GM12878 (cell line): Measurements from ENCODE around the gene INVS.

Experiments
- CHD2 ChIP-seq: IDR thresholded peaks from 2 replicates; pipeline ENCODE4 v1.6.1; 2011; ENCODE audit warnings: low read depth, low read length, improper control_type of control experiment, borderline replicate concordance
- CTCF ChIP-seq, 3 experiments: IDR thresholded peaks in 2 of 3; conservative IDR thresholded peaks in 1 of 3; 2 replicates each; pipeline ENCODE4 v1.5.1; 2011; ENCODE audit warnings: low read depth in 3 of 3, low read length in 3 of 3, mild to moderate bottlenecking in 3 of 3, control low read depth in 2 of 3, moderate library complexity in 2 of 3, inconsistent platforms in 1 of 3, mixed read lengths in 1 of 3; ENCODE audit not compliant: control insufficient read depth in 2 of 3, insufficient read depth in 1 of 3; ENCODE audit errors: extremely low read depth in 1 of 3
- DPF2 ChIP-seq: fragments of 450-650 bp; IDR thresholded peaks from 2 replicates; pipeline ENCODE4 v1.6.1; 2017; ENCODE audit warnings: mild to moderate bottlenecking
- POLR2A ChIP-seq: IDR thresholded peaks from 2 replicates; pipeline ENCODE4 v1.6.1; 2011; ENCODE audit warnings: low read depth, mild to moderate bottlenecking, low read length
- POLR2AphosphoS5 ChIP-seq: IDR thresholded peaks from 2 replicates; pipeline ENCODE4 v1.6.1; 2011; ENCODE audit warnings: mild to moderate bottlenecking, low read length, inconsistent platforms
- USF1 ChIP-seq: IDR thresholded peaks from 2 replicates; pipeline ENCODE4 v1.6.1; 2011; ENCODE audit warnings: borderline replicate concordance, low read depth, mild to moderate bottlenecking, moderate library complexity, mixed read lengths, low read length; ENCODE audit not compliant: insufficient read depth; ENCODE audit errors: extremely low read length
- USF2 ChIP-seq: IDR thresholded peaks from 2 replicates; pipeline ENCODE4 v1.6.1; 2011; ENCODE audit warnings: low read depth, low read length, improper control_type of control experiment, borderline replicate concordance

- no peak for TF ChIP-seq CTCF (IDR thresholded peaks at IDR 0.05 in 2 of 3, conservative IDR thresholded peaks at IDR 0.05 in 1 of 3; ENCODE audit: control insufficient read depth in 2 of 3, extremely low read depth in 1 of 3, insufficient read depth in 1 of 3, low read depth in 3 of 3, low read length in 3 of 3)
- no peak for TF ChIP-seq POLR2AphosphoS5
- TF ChIP-seq USF2: no peak
- TF ChIP-seq POLR2A: no peak
- no peak for TF ChIP-seq USF1
- no peak for TF ChIP-seq DPF2
- TF ChIP-seq CHD2: no peak
Measured at GRCh38 chr9:100208673-100209072, 109.6 kb downstream of the INVS start.
